ENCODE measurements around the gene RPL23. TPM values are rescaled to one million over a fixed set of nuclear protein-coding genes. Genes with fewer than 3 reads are reported as not detected.

Gene RPL23
- 1,201 and 1,441 TPM in 2 replicates for total RNA-seq (2014; rRNA removed; shearing (Covaris generic))

GRCh38 chr17:38853292-38854219 lies at the start of gene RPL23:
RPL23 (minus strand) TSS chr17:38853721; CDS start chr17:38853710, 11 bp downstream.
- Histone ChIP-seq H3K27me3 (ENCODE audit: control insufficient read depth, insufficient read depth, low read length) (no peaks in the 10 kb centered on the region), H3K4me3 (ENCODE audit: insufficient read depth, low read depth, low read length) (peak within 1 kb of the TSS; percentile 92), H3K36me3 (replicated peaks; ENCODE audit: control insufficient read depth, insufficient read depth, low read length) (peaks cover 42% of the 10 kb centered on the region)
- peak; percentile 93 for DNase-seq

- H3K4me3 ChIP-seq (ENCODE audit: insufficient read depth, low read depth, low read length), result no peak overlapping the region
- DNase-seq, result peak; percentile 64
- peaks cover 23% of the 10 kb centered on the region for H3K36me3 ChIP-seq (replicated peaks; ENCODE audit: control insufficient read depth, insufficient read depth, low read length)
- H3K27me3 ChIP-seq (ENCODE audit: control insufficient read depth, insufficient read depth, low read length), result no peaks in the 10 kb centered on the region
Measured at GRCh38 chr17:38900978-38901656, 47.6 kb upstream of the RPL23 start.

- no peak overlapping the region for H3K4me3 ChIP-seq (ENCODE audit: insufficient read depth, low read depth, low read length)
- DNase-seq, result no peak
- H3K36me3 ChIP-seq (replicated peaks; ENCODE audit: control insufficient read depth, insufficient read depth, low read length), result peaks cover 24% of the 10 kb centered on the region
- no peaks in the 10 kb centered on the region for H3K27me3 ChIP-seq (ENCODE audit: control insufficient read depth, insufficient read depth, low read length)
Measured at GRCh38 chr17:38899421-38899820, 45.9 kb upstream of the RPL23 start.

GRCh38 chr17:38898812-38899348 lies 45.4 kb upstream of the RPL23 start:
- Histone ChIP-seq H3K27me3 (ENCODE audit: control insufficient read depth, insufficient read depth, low read length) (no peaks in the 10 kb centered on the region), H3K4me3 (ENCODE audit: insufficient read depth, low read depth, low read length) (no peak overlapping the region), H3K36me3 (replicated peaks; ENCODE audit: control insufficient read depth, insufficient read depth, low read length) (peaks cover 26% of the 10 kb centered on the region)
- no peak for DNase-seq

GRCh38 chr17:38898291-38898679 lies 44.8 kb upstream of the RPL23 start:
- DNase-seq, result no peak
- H3K27me3 ChIP-seq (ENCODE audit: control insufficient read depth, insufficient read depth, low read length), result no peaks in the 10 kb centered on the region
- H3K36me3 ChIP-seq (replicated peaks; ENCODE audit: control insufficient read depth, insufficient read depth, low read length), result peaks cover 22% of the 10 kb centered on the region
- no peak overlapping the region for H3K4me3 ChIP-seq (ENCODE audit: insufficient read depth, low read depth, low read length)

- H3K36me3 ChIP-seq (replicated peaks; ENCODE audit: control insufficient read depth, insufficient read depth, low read length), result peaks cover 20% of the 10 kb centered on the region
- H3K4me3 ChIP-seq (ENCODE audit: insufficient read depth, low read depth, low read length), result no peak overlapping the region
- H3K27me3 ChIP-seq (ENCODE audit: control insufficient read depth, insufficient read depth, low read length), result no peaks in the 10 kb centered on the region
- no peak for DNase-seq
Measured at GRCh38 chr17:38897671-38898290, 44.3 kb upstream of the RPL23 start.

GRCh38 chr17:38897176-38897575 lies 43.7 kb upstream of the RPL23 start:
- Histone ChIP-seq H3K4me3 (ENCODE audit: insufficient read depth, low read depth, low read length) (no peak overlapping the region), H3K27me3 (ENCODE audit: control insufficient read depth, insufficient read depth, low read length) (no peaks in the 10 kb centered on the region), H3K36me3 (replicated peaks; ENCODE audit: control insufficient read depth, insufficient read depth, low read length) (peaks cover 21% of the 10 kb centered on the region)
- no peak for DNase-seq

GRCh38 chr17:38896346-38896954 lies 42.9 kb upstream of the RPL23 start:
- H3K4me3 ChIP-seq (ENCODE audit: insufficient read depth, low read depth, low read length), result no peak overlapping the region
- DNase-seq, result peak; percentile 83
- H3K36me3 ChIP-seq (replicated peaks; ENCODE audit: control insufficient read depth, insufficient read depth, low read length), result peaks cover 24% of the 10 kb centered on the region
- no peaks in the 10 kb centered on the region for H3K27me3 ChIP-seq (ENCODE audit: control insufficient read depth, insufficient read depth, low read length)

GRCh38 chr17:38894276-38894675 lies 40.8 kb upstream of the RPL23 start:
- Histone ChIP-seq H3K27me3 (ENCODE audit: control insufficient read depth, insufficient read depth, low read length) (no peaks in the 10 kb centered on the region), H3K36me3 (replicated peaks; ENCODE audit: control insufficient read depth, insufficient read depth, low read length) (peaks cover 26% of the 10 kb centered on the region)
- DNase-seq, result no peak

GRCh38 chr17:38893607-38894006 lies 40.1 kb upstream of the RPL23 start:
- DNase-seq, result no peak
- Histone ChIP-seq H3K4me3 (ENCODE audit: insufficient read depth, low read depth, low read length) (no peak overlapping the region), H3K27me3 (ENCODE audit: control insufficient read depth, insufficient read depth, low read length) (no peaks in the 10 kb centered on the region), H3K36me3 (replicated peaks; ENCODE audit: control insufficient read depth, insufficient read depth, low read length) (peaks cover 26% of the 10 kb centered on the region)

More at GRCh38 chr17:38894276-38894675, 40.8 kb upstream of the RPL23 start:
- H3K4me3 ChIP-seq (ENCODE audit: insufficient read depth, low read depth, low read length), result no peak overlapping the region

GRCh38 chr17:38893113-38893512 lies 39.6 kb upstream of the RPL23 start:
- H3K27me3 ChIP-seq (ENCODE audit: control insufficient read depth, insufficient read depth, low read length), result no peaks in the 10 kb centered on the region
- no peak for DNase-seq
- peaks cover 23% of the 10 kb centered on the region for H3K36me3 ChIP-seq (replicated peaks; ENCODE audit: control insufficient read depth, insufficient read depth, low read length)
- H3K4me3 ChIP-seq (ENCODE audit: insufficient read depth, low read depth, low read length), result no peak overlapping the region

GRCh38 chr17:38892620-38893019 lies 39.1 kb upstream of the RPL23 start:
- Histone ChIP-seq H3K27me3 (ENCODE audit: control insufficient read depth, insufficient read depth, low read length) (no peaks in the 10 kb centered on the region), H3K36me3 (replicated peaks; ENCODE audit: control insufficient read depth, insufficient read depth, low read length) (peaks cover 20% of the 10 kb centered on the region), H3K4me3 (ENCODE audit: insufficient read depth, low read depth, low read length) (no peak overlapping the region)
- no peak for DNase-seq

GRCh38 chr17:38892083-38892482 lies 38.6 kb upstream of the RPL23 start:
- Histone ChIP-seq H3K27me3 (ENCODE audit: control insufficient read depth, insufficient read depth, low read length) (no peaks in the 10 kb centered on the region), H3K36me3 (replicated peaks; ENCODE audit: control insufficient read depth, insufficient read depth, low read length) (peaks cover 20% of the 10 kb centered on the region), H3K4me3 (ENCODE audit: insufficient read depth, low read depth, low read length) (no peak overlapping the region)
- DNase-seq, result no peak

- peaks cover 20% of the 10 kb centered on the region for H3K36me3 ChIP-seq (replicated peaks; ENCODE audit: control insufficient read depth, insufficient read depth, low read length)
- DNase-seq, result no peak
- H3K27me3 ChIP-seq (ENCODE audit: control insufficient read depth, insufficient read depth, low read length), result no peaks in the 10 kb centered on the region
- no peak overlapping the region for H3K4me3 ChIP-seq (ENCODE audit: insufficient read depth, low read depth, low read length)
Measured at GRCh38 chr17:38891441-38891840, 37.9 kb upstream of the RPL23 start.
